ENCODE results near the gene POLN.

Gene POLN

DNA sequence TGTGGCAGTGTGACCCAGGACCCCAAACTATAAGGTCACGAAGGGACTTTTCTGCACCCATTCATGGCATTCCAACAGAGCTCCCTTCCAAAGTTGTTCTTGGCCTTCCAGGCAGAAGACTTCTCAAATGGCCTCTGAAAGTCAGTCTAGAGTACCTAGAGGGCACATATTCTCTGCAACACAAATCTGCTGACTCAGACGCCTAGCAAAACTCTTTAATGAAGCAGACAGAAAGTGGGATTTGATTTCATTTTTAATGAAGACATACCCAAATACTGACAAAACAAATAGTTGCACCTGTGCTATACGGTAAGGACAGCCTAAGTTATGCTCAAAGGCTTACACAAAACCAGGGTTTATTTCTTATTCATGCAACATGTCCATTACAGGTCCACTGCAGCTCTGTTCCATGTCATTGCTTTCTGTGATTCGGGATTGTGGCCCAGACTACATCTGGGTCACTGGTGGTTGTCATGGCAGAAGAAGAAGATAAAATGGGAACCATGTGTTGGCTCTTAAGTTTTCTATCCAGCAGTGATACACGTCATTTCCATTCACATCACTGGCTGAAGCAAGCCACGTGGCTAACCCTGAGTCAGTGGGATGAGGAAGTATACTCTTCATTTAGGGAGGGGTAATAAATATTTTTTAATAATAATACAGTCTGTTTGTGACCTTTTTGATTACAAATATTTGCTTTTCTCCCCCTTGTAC, 125.1 kb downstream of the POLN start:
- TF ChIP-seq EZH2 (IDR thresholded peaks at IDR 0.05; ENCODE audit: borderline replicate concordance, low read length) (no peak), CTCF (IDR thresholded peaks at IDR 0.05; ENCODE audit: low read length) (no peak)
- Histone ChIP-seq H3K4me3 (ENCODE audit: low read depth, low read length, poor library complexity, severe bottlenecking) (no peak overlapping the region), H2AFZ (ENCODE audit: low read length) (no peak overlapping the region), H3K36me3 (ENCODE audit: insufficient read depth, low read length) (no peaks in the 10 kb centered on the region), H3K9ac (ENCODE audit: low read length) (no peak overlapping the region), H3K4me2 (ENCODE audit: low read length) (no peak overlapping the region), H3K27me3 (ENCODE audit: insufficient read depth, low read length) (no peaks in the 10 kb centered on the region), H4K20me1 (ENCODE audit: insufficient read depth, low read length) (no peaks in the 10 kb centered on the region), H3K79me2 (ENCODE audit: insufficient read depth, low read length) (no peaks in the 10 kb centered on the region), H3K4me1 (ENCODE audit: insufficient read depth, low read length, severe bottlenecking) (no peaks in the 10 kb centered on the region), H3F3A (ENCODE audit: insufficient read depth, low read length) (no peaks in the 10 kb centered on the region), H3K9me2 (ENCODE audit: low read depth, low read length) (no peaks in the 10 kb centered on the region), H3K27ac (ENCODE audit: low read depth, low read length, poor library complexity, severe bottlenecking) (no peak overlapping the region), H3K9me3 (ENCODE audit: low read length) (no peaks in the 10 kb centered on the region)

DNA sequence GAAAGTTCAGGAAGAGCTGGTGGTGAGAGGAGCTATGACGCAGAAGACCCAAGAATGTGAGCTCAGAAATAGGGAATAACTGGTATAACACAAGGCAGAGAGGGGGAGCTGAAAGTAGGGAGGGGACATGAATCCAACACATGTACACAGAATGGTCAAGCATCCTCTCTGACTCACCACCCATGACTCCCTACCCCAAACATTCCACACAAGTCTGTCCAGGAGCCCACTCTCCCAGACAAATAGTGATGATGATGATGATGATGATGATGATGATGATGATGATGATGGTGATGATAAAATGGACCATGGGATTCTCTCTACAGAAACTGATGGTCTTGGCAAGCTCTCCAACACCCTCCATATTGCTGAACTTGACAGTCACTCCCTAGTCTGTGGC, 136.4 kb downstream of the POLN start:
- Histone ChIP-seq H3K4me2 (ENCODE audit: low read length) (no peak overlapping the region), H3K4me3 (ENCODE audit: low read depth, low read length, poor library complexity, severe bottlenecking) (no peak overlapping the region), H3K9ac (ENCODE audit: low read length) (no peak overlapping the region), H3K27ac (ENCODE audit: low read depth, low read length, poor library complexity, severe bottlenecking) (no peak overlapping the region), H3K36me3 (ENCODE audit: insufficient read depth, low read length) (no peaks in the 10 kb centered on the region), H2AFZ (ENCODE audit: low read length) (no peak overlapping the region), H3K79me2 (ENCODE audit: insufficient read depth, low read length) (no peaks in the 10 kb centered on the region), H3F3A (ENCODE audit: insufficient read depth, low read length) (no peaks in the 10 kb centered on the region), H3K4me1 (ENCODE audit: insufficient read depth, low read length, severe bottlenecking) (no peaks in the 10 kb centered on the region), H3K9me3 (ENCODE audit: low read length) (no peaks in the 10 kb centered on the region), H3K9me2 (ENCODE audit: low read depth, low read length) (no peaks in the 10 kb centered on the region), H3K27me3 (ENCODE audit: insufficient read depth, low read length) (no peaks in the 10 kb centered on the region), H4K20me1 (ENCODE audit: insufficient read depth, low read length) (no peaks in the 10 kb centered on the region)
- TF ChIP-seq CTCF (IDR thresholded peaks at IDR 0.05; ENCODE audit: low read length) (no peak), EZH2 (IDR thresholded peaks at IDR 0.05; ENCODE audit: borderline replicate concordance, low read length) (no peak)

GRCh38 chr4:2104556-2105345, 137.2 kb downstream of the POLN start:
- Histone ChIP-seq H3K27me3 (ENCODE audit: insufficient read depth, low read length) (no peaks in the 10 kb centered on the region), H2AFZ (ENCODE audit: low read length) (no peak overlapping the region), H4K20me1 (ENCODE audit: insufficient read depth, low read length) (no peaks in the 10 kb centered on the region), H3K79me2 (ENCODE audit: insufficient read depth, low read length) (no peaks in the 10 kb centered on the region), H3K27ac (ENCODE audit: low read depth, low read length, poor library complexity, severe bottlenecking) (no peak overlapping the region), H3F3A (ENCODE audit: insufficient read depth, low read length) (no peaks in the 10 kb centered on the region), H3K4me3 (ENCODE audit: low read depth, low read length, poor library complexity, severe bottlenecking) (no peak overlapping the region), H3K9me3 (ENCODE audit: low read length) (no peaks in the 10 kb centered on the region), H3K36me3 (ENCODE audit: insufficient read depth, low read length) (no peaks in the 10 kb centered on the region), H3K4me2 (ENCODE audit: low read length) (no peak overlapping the region), H3K4me1 (ENCODE audit: insufficient read depth, low read length, severe bottlenecking) (no peaks in the 10 kb centered on the region), H3K9me2 (ENCODE audit: low read depth, low read length) (no peaks in the 10 kb centered on the region), H3K9ac (ENCODE audit: low read length) (no peak overlapping the region)
- TF ChIP-seq CTCF (IDR thresholded peaks at IDR 0.05; ENCODE audit: low read length) (no peak), EZH2 (IDR thresholded peaks at IDR 0.05; ENCODE audit: borderline replicate concordance, low read length) (no peak)
